ENCODE data around the gene PRKAG3.

PRKAG3 gene

GRCh38 chr2:218831378-218831990 lies at the start of gene PRKAG3:
TSS of gene PRKAG3 (minus strand) at chr2:218831803.
- no peak for DNase-seq (ENCODE audit: low read depth in 2 of 2)

GRCh38 chr2:218880859-218881594 lies 49.4 kb upstream of the PRKAG3 start:
- no peak for DNase-seq (ENCODE audit: low read depth in 2 of 2)

GRCh38 chr2:218880102-218880858 lies 48.7 kb upstream of the PRKAG3 start, which contains the start of gene WNT10A:
TSS of gene WNT10A (plus strand) at chr2:218880852. CDS start at chr2:218880996, 144 bp downstream.
- DNase-seq (ENCODE audit: low read depth in 2 of 2), result peak; percentile 49

- no peak for DNase-seq (ENCODE audit: low read depth in 2 of 2)
Measured at GRCh38 chr2:218879776-218880101, 48.1 kb upstream of the PRKAG3 start.

- DNase-seq (ENCODE audit: low read depth in 2 of 2), result no peak
Measured at GRCh38 chr2:218878926-218879761, 47.5 kb upstream of the PRKAG3 start.

GRCh38 chr2:218878486-218878885 lies 46.9 kb upstream of the PRKAG3 start:
- no peak for DNase-seq (ENCODE audit: low read depth in 2 of 2)

GRCh38 chr2:218877891-218878290 lies 46.3 kb upstream of the PRKAG3 start:
- DNase-seq (ENCODE audit: low read depth in 2 of 2), result no peak

GRCh38 chr2:218877331-218877730 lies 45.7 kb upstream of the PRKAG3 start:
- DNase-seq (ENCODE audit: low read depth in 2 of 2), result no peak

- DNase-seq (ENCODE audit: low read depth in 2 of 2), result peak in 1 of 2 donors; percentile 66
Measured at GRCh38 chr2:218876562-218877219, 45.1 kb upstream of the PRKAG3 start.

GRCh38 chr2:218875692-218876246 lies 44.2 kb upstream of the PRKAG3 start:
- DNase-seq (ENCODE audit: low read depth in 2 of 2), result no peak

- DNase-seq (ENCODE audit: low read depth in 2 of 2), result no peak
Measured at GRCh38 chr2:218873359-218874194, 42.0 kb upstream of the PRKAG3 start.

GRCh38 chr2:218872645-218873358 lies 41.2 kb upstream of the PRKAG3 start:
- no peak for DNase-seq (ENCODE audit: low read depth in 2 of 2)

GRCh38 chr2:218871345-218872302 lies 40.0 kb upstream of the PRKAG3 start:
- DNase-seq (ENCODE audit: low read depth in 2 of 2), result no peak

GRCh38 chr2:218870984-218871344 lies 39.4 kb upstream of the PRKAG3 start:
- no peak for DNase-seq (ENCODE audit: low read depth in 2 of 2)

- DNase-seq (ENCODE audit: low read depth in 2 of 2), result no peak
Measured at GRCh38 chr2:218869064-218869463, 37.5 kb upstream of the PRKAG3 start.

- no peak for DNase-seq (ENCODE audit: low read depth in 2 of 2)
Measured at GRCh38 chr2:218867900-218868299, 36.3 kb upstream of the PRKAG3 start.

- DNase-seq (ENCODE audit: low read depth in 2 of 2), result no peak
Measured at GRCh38 chr2:218865999-218866398, 34.4 kb upstream of the PRKAG3 start.

- DNase-seq (ENCODE audit: low read depth in 2 of 2), result no peak
Measured at GRCh38 chr2:218865396-218865795, 33.8 kb upstream of the PRKAG3 start.
